ENCODE data around the gene ACSF2.
A peak's percentile ranks its signal among the peaks of the same experiment; 100 is the strongest.

ACSF2 gene

DNA sequence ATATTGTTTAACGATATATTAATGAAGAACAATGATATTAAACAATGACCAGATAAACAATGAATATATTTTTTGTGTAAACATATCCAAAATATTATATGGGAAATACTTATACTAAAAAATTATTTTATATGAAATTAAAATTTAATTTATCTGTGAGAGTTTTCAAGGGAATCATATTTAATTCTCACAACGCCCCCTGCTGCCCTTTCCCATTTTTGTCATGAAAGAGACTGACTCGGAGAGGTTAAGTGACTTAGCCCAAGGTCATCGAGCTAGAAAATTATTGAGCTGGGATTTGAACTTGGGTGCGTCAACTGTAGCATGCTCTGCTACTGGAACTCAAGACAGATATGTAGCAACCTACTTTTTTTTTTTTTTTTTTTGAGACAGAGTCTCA, 75.0 kb downstream of the ACSF2 start:
- DNase-seq (ENCODE audit: low read depth in 3 of 3), result no peak

DNA sequence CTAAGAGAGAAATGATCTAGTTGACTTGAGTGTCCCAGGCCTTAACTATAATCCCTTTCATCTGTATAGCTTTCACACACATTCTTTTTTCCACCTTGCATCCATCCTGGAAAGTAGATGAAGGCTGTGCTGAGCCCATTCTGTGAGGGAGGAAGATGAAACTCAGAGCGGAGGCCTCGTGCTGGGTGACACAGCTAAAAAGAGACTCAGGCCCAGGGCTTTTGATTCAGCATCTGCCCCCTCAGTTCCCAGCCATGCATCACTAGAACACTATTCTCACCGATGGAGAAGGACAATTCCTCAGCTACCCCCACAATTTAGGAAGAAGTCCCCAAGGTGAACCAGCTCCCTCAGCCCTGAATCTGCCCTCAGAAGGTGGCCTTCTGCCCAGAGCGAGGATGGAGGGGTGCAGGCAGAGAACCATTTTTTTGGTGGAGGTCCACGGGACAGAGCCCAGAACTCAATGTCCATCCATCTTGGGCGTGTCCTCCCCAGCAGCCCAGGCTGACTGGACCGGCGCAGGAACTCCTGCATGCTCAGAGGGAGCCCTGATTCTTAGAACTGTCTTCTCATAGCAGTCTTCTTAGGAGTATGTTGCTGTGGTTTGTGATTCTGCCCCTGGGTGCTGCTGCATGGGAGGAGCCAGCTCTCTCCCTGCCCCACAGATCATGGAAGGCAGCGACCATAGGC, 76.4 kb downstream of the ACSF2 start:
- DNase-seq (ENCODE audit: low read depth in 3 of 3), result no peak

DNA sequence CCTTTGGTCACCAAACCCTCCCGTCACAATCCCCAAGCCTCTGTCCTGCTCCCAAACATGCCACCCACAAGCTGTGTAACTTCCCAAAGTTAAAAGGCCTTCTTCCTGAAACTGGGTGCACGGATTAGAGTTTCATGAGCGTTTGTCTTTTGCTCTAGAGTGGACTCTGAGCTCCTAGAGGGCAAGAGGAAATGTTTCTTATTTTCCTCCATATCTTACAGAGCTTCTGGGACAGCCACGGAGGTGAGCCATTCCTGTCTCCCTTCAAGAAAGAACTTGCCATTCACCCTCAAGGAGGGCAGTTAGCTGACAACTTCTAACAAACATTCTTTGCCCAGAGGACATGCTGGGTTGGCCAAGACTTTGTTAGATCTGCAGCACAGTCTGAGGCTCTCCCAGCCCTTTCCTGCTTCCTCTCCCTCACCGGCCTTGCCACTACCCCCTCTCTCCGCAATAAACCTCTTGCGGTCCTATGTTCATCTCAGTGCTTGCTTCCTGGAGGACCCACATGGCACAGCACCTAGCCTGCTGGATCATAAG, 79.6 kb downstream of the ACSF2 start:
- no peak for DNase-seq (ENCODE audit: low read depth in 3 of 3)

DNA sequence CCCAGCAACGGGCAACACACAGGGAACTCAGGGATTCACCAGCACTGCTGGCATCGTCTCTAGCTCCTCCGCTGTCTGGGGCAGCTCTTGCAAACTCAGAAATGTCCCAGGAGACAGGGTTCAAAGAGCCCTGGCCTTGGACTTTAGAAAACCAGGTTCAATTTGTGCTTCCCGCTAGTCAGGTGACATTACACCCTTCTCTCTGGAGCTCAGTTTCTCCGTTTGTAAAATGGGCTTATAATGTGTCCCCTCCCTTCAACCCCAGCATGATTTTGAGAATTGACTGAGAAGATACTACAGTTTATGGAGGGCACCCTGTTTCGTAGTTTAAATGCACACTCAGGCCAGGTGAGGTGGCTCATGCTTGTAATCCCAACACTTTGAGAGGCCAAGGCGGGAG, 80.3 kb downstream of the ACSF2 start:
- no peak for DNase-seq (ENCODE audit: low read depth in 3 of 3)

DNA sequence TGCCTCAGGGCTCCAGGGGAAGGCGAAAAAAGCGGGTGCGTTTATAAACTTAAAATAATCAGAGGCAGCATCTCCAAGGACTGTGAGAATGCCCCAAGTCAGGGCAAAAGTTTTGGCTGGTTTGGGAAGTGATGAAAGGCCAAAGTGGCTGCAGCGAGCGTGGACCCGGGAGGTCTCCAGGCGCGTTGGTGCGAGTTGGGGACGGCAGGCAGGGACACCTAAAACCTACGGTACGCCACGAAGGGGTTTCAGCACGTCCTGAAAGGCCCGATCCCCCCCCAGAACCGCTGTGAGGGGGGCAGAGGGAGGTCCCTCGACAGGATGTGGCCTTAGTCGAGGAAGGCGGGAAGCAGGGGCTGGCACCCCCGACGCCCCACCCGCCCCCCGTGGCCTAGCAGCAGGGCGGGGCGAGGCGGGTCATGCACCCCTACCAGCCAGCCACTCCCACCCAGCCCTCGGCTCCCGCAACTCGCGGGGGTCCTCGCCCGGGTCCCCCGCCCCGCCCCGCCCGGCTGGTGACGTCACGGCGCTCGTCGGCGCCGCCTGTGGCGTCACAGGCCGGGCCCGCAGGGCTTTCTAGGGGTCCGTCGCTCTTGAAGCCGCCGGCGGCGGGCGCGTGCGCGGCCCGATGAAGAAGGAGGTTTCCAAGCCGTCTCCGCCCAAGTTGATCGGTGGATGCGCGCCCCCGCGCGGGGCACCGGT, 82.0 kb downstream of the ACSF2 start, which contains the start of gene MYCBPAP:
Gene MYCBPAP, plus strand, starts transcription at position 569 of the 702 bp plus-strand sequence. CDS start 236 bp downstream, outside the sequence.
- DNase-seq (ENCODE audit: low read depth in 3 of 3), result peak; percentile 58 to 83 (median 59)

DNA sequence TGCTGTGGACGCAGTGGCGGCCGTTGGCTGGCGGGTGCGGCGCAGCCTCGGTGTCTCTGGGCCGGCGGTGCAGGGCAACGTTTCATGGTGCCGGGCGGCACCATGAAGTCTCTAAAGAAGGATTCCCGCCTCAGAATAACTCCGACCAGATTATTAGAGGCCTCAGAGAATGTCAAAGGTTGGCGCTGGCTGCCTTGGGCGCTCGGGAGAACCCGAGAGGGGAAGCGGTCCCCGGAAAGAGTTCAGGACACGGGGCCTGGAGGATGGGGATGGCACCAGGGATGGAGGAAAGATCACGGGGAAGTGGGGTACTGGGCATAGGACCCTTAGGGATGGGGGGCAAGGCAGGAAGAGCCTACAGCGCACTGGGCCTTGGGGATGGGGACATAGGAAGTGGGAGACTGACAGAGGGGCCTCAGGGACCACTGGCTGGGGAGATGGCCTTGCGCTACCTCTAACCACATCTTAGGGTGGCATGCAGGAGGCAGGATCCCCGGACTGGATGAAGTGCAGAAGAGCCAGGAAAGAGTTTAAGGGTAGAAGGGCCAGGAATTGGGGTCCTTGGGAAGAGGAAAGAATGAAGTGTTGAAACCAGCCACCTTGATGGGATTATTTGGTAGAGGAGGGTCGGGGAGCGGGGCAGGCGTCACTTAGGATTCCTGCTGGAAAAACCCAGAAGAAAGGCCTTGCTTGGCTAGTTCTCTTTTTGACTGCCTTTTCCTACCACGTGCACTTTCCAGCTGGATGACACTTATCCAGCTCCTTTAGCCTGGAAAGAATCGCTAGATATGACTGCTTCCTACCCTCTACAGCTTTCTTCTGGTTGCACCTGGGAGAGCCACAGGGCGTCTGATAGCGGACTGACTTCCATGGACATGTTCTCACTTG, 82.8 kb downstream of the ACSF2 start:
- DNase-seq (ENCODE audit: low read depth in 3 of 3), result no peak

DNA sequence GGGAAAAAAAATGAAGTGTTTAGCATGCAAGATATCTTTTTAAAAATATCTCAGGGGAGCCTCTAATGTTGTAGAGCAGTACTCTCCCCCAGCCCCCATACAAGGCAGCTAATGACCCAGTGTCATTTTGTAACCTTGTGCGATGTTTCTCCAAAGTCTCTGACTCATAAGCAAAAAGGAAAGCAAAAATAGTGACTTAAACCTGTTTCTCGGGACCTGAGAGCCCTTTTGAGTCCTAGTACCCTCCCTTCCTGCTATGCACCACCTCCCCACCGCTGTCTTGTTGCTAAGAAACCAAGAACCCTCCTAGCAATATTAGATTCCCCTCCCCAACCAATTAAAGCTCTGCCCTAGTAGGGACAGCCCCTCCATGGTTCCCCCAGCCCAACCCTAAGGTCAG, 85.0 kb downstream of the ACSF2 start:
- DNase-seq (ENCODE audit: low read depth in 3 of 3), result peak in 2 of 3 experiments; percentile 23 to 55

DNA sequence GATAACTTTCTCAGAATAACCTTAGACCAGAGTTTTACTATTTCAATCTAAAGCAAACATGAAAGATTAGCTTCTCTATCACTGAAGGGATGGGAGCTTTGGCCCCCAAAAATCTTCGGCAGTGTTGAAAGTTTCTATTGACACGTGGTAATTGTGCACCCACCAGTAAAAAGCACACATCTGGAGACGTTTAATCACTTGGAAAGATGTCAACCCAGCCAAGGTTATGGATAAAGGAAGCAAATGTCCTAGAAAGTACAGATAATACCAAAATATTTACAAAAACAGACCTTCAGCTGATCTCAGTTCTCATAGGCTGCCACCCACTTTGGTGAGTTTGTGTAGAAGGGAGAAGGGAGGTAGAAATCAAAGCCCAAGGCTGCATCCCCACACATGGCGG, 87.5 kb downstream of the ACSF2 start:
- DNase-seq (ENCODE audit: low read depth in 3 of 3), result no peak

DNA sequence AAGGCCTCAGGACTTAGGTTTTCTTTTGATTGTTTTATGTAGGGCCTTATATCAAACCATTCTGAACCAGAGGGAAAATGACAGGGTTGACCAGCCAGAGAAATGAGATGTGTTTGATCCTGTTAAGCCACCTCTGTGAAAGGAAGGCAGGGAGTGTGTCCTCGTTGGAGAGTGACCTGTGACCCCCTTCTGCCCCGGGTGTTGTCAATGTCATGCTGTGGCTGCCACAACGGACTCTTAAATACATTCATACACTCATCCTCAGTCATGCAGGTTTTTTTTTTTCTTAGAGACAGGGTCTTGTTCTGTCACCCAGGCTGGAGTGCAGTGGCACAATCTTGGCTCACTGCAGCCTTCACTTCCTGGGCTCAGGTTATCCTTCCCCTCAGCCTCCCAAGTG, 88.4 kb downstream of the ACSF2 start:
- DNase-seq (ENCODE audit: low read depth in 3 of 3), result no peak

DNA sequence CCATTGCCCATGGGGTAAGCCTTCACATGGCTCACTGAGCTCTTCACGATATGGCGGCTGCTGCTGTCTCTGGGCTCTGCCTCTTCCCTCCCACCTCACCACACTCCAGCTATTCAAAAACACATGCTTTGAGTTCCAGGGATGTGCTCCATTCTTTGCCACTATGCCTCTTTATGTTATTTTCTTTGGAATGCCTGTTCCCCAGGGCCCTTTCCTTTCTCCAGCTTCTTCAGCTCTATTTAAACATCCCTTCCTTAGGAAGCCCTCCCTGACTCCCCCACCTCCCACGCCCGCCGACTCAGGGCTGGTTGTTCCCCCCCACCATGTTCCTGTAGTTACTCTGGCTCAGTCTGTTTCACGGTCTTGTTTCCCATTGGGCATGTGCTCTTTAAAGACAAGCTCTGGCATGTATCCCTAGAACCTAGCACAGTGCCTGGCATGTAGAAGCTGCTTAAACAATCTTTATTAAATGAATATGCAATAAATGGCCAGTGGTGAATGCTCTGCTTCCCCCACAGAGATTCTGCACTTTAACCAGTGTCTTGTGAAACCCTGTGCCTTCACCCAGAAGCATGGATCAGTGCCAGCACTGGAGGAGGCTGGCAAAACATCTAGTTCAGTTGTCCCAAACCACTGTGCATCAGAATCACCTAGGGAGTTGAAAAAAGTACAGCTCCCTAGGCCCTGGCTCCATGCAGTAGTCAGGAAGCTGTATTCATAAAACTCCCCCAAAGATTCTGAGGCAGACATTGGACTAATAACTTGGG, 89.1 kb downstream of the ACSF2 start:
- no peak for DNase-seq (ENCODE audit: low read depth in 3 of 3)

DNA sequence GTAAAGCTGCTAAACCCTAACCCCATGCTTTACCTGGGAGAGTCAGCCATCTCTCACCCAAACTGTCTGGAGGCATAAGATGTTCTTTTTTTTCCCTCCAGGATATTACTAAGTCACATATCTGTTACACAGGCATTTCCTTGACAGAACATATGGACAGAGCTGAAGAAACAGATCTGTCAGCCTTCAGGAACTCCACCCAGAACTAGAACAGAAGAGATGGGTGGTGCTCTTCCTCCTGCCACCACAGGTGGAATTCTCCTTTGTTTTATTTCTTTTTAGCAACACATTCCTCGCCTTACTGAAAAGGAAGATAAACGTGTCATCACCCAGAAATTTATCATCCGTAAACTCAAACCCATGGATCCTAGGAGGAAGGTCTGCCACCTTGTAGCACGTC, 91.0 kb downstream of the ACSF2 start:
- DNase-seq (ENCODE audit: low read depth in 3 of 3), result no peak

DNA sequence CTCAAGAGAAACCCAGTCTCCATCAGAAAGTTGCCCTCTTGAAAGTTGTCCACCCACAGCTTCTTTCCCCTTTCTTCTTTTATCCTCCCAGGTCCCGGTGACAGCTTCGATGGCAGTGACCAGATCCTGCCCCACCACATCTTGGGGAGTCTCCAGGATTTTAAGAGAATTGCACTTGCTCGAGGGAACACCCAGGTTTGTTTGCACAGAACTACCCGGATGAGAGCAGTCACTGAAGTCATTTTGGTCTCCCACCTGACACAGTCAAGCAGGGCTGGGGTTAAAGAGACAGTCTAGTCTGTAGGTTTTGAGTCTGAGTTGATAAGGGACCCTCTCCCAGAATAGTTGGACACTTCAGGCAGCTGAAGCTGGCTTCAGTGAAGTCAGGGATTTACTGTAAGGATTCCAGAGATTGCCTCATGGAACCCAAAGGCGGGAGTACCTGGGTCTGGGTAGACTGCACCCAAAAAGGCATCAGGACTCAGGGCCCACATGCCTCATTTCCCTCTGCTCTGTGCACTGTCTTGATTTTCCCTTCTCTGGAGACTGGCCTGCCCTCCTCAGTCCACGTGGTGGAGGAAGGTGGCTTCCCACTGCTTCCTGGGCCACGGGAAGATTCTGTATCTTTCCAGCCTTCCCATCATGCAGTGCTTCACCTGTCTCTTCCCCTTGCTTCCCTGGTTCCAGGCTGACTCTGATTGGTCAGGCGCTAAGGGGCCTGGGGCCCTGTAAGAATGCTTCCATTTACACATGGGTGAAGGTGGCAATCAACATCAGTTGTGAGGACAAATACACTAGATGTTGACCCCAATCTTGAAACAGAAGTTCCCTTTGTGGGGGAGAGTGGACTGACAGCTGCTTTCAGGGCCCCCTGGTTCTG, 91.7 kb downstream of the ACSF2 start:
- DNase-seq (ENCODE audit: low read depth in 3 of 3), result no peak

DNA sequence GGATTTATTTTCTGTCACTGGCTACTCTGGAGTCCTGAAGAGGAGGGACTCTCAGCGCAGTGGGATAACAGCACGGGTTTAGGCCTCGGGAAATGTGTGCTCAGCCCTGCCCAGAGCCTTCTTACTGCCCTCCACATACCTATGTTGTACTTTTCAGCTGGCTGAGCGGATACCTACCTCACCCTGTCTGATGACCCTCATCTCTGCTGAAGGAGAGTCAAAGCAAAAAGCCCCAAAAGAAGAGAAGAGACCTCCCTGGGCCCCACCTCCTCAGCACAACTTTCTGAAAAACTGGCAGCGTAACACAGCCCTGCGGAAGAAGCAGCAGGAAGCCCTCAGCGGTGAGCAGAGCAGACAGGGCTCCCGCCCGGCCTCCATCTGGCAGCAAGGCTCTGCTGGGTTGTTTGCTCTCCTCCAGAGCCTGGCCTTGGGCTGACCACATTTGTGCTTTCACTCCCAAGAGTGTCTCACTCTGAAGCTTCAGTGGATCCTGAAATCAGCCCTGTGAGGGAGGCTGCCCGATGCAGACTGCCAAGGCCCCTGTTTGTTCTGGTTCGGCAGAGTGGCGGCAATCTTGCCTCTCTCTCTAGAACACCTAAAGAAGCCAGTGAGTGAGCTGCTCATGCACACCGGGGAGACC, 92.5 kb downstream of the ACSF2 start:
- no peak for DNase-seq (ENCODE audit: low read depth in 3 of 3)

DNA sequence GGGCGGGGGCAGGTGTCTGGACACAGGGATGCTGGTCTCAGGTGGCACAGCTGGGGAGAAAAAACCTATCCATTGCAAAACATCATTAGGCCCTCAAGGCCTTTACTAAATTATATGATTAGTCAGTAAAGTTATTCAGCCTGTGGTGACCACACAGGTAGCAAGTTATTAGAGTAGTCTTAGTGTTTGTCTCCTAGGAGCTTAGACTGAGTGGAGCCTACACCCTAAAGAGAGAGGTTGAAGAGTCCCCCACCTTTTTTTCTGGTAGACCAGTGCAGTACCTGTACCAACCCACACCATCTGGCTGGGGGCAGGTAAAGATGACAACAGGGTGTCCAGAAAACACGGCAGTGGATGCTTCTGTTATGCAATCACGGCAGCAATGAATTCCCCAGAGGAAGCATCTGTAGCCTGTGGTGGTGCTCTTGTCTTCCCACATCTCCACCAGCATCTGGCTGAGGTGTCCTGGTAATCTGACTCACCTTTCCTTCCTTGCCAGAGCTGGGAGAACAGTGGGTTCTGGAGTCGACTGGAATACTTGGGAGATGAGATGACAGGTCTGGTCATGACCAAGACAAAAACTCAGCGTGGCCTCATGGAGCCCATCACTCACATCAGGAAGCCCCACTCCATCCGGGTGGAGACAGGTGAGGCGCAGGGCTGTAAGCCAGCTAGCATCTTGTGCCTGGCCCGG, 93.3 kb downstream of the ACSF2 start:
- no peak for DNase-seq (ENCODE audit: low read depth in 3 of 3)

DNA sequence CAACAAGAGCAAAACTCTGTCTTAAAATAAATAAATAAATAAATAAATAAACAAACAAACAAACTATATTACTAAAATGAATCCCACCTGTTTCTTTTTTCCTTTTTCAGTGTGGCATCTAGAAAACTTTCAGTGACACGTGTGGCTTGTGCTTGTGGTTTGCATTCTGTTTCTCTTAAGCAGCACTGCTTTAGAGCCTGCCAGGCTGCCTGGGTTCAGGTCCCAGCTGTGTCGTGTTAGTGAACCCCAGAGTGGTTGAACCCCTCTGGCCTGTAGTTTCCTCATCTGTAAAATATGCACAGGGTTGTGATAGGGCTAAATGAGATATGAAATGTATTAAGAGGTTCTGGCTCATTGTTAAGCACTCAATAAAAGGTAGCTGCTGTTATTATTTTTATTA, 94.5 kb downstream of the ACSF2 start:
- no peak for DNase-seq (ENCODE audit: low read depth in 3 of 3)

DNA sequence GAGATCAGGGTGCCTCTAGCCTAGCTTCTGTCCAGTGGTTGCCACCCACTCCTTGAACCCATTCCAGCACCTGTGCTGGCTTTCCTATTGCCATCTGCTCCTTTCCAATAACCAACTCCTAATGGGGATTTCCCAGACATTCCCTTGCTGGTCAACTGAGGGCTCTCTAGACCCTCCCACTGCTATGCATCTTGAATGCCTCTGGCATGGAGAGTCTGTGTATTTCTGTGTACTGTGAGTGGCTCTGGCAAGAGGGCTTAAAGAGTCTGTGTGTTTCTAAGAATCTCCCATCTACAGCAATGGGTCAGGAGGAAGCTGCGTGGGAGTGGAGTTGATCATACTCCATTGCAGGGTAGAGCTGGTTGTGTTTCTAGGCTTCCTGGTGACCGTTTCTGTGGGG, 95.5 kb downstream of the ACSF2 start:
- no peak for DNase-seq (ENCODE audit: low read depth in 3 of 3)

DNA sequence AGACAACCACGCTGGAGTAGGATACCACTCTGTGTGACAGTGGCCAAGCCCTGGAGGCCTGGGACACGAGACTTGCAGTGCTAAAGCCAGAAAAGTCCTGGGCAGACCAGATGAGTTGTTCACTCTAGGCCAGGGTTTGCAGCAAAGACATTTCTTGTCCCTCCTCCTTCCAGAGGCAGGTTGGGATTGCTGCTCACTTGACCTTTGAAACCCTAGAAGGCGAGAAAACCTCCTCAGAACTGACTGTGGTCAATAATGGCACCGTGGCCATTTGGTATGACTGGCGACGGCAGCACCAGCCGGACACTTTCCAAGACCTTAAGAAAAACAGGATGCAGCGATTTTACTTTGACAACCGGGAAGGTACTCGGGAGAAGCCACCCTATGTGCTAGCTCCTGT, 96.7 kb downstream of the ACSF2 start:
- DNase-seq (ENCODE audit: low read depth in 3 of 3), result no peak

DNA sequence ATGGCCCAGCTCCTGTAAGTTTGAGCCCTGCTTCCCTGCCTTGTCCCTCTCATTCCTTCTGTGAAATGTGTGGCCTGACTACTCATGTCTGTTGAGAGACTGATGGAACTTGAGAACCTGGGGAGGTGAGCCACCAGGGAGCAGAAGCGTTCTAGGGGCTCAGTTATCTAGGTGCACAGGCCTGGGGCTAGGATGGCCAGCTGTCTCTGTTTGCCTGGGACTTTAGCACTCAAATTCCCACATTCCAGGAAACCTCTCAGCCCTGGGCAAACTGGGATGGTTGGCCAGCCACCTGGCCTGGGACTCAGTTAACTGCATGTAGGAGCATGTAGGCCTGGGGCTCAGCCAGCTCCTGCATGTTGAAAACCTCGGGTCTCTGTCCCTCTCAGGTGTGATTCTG, 97.2 kb downstream of the ACSF2 start:
- no peak for DNase-seq (ENCODE audit: low read depth in 3 of 3)
